Activated CD4-positive, alpha-beta memory T cell treated with anti-CD3 and anti-CD28 coated beads for 36 hours (primary cell): Measurements from ENCODE around the gene CRYBG3. TPM values are rescaled to one million over a fixed set of nuclear protein-coding genes. Genes with fewer than 3 reads are reported as not detected.
A peak's percentile ranks its signal among the peaks of the same experiment; 100 is the strongest.

Source experiments
- CTCF ChIA-PET: fragments of 350-600 bp; sonication (Branson Sonifier 250); formaldehyde crosslinking; loops from one replicate; lab custom pipeline; 2021; ENCODE audit warnings: antibody characterized with exemption, inconsistent platforms; lab: Charles Lee
- POLR2A ChIA-PET: fragments of 350-600 bp; sonication (Branson Sonifier 250); formaldehyde crosslinking; loops from one replicate; lab custom pipeline; 2021; ENCODE audit warnings: antibody characterized with exemption; lab: Charles Lee
- DNase-seq: peaks from one replicate; pipeline ENCODE4 v3.0.0-alpha.2; 2020
- H3K27ac Mint-ChIP-seq: one replicate; pipeline ENCODE4 v1.8.0; 2021; ENCODE audit warnings: mixed read lengths
- H3K27me3 Mint-ChIP-seq: one replicate; pipeline ENCODE4 v1.8.0; 2021; ENCODE audit warnings: mixed read lengths
- H3K36me3 Mint-ChIP-seq: one replicate; pipeline ENCODE4 v1.8.0; 2021; ENCODE audit warnings: mixed read lengths
- H3K4me1 Mint-ChIP-seq: one replicate; pipeline ENCODE4 v1.8.0; 2021; ENCODE audit warnings: low read depth, mixed read lengths
- H3K4me3 Mint-ChIP-seq: one replicate; pipeline ENCODE4 v1.8.0; 2021; ENCODE audit warnings: mild to moderate bottlenecking, mixed read lengths
- H3K9me3 Mint-ChIP-seq: one replicate; pipeline ENCODE4 v1.8.0; 2021; ENCODE audit warnings: mixed read lengths
- intact Hi-C: fragments of 100-400 bp; cut with micrococcal nuclease; formaldehyde crosslinking; loops from one replicate; pipeline ENCODE4 v1.15.1; 2023
- total RNA-seq, 2 experiments: library from RNA; stranded (reverse); gene quantifications; one replicate each; pipeline ENCODE4 v1.2.3, GENCODE V29; 2021

CRYBG3 gene
- total RNA-seq, 2 experiments from 2014 or later, result 6.4 to 6.9 TPM

GRCh38 chr3:97969541-97969940 lies 147.7 kb downstream of the CRYBG3 start:
- Mint-ChIP-seq H3K9me3 (no peaks in the 10 kb centered on the region), H3K27ac (no peak overlapping the region)

DNA sequence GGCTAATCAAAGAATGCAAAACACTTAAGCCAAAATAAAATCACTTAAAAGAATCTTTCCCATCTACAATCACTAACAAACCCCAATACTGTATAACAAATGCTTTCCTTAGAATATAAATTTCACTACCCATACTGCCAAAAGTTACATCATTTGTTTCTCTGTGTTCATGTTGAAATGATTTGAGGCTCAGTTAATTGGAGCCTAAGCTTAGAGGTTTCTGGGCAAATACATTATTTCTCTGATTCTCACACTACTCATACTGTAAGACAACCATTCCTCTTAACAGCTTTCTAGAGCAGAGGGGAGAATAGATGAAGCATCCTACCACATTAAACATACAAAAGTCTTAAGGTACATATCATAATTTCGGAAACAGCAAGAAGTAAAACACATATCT lies 148.3 kb downstream of the CRYBG3 start:
- H3K9me3 Mint-ChIP-seq, result no peaks in the 10 kb centered on the region
- H3K27ac Mint-ChIP-seq, result no peak overlapping the region
- no peak for DNase-seq
- H3K4me3 Mint-ChIP-seq, result peak overlapping the region; percentile 93
- CTCF ChIA-PET, result interaction anchor here (4.8 kb wide), 1 partner anchor 53 kb away, joined by 53 read pairs; no protein-coding TSS in a partner anchor
- intact Hi-C loops, result loop anchor here (2.0 to 5.0 kb wide), 3 partner anchors 27 to 155 kb away; no protein-coding TSS in a partner anchor
- POLR2A ChIA-PET, result no interaction called here
- no peaks in the 10 kb centered on the region for H3K27me3 Mint-ChIP-seq
- H3K36me3 Mint-ChIP-seq, result peaks cover 21% of the 10 kb centered on the region
- peaks cover 59% of the 10 kb centered on the region for H3K4me1 Mint-ChIP-seq

More at GRCh38 chr3:97969541-97969940, 147.7 kb downstream of the CRYBG3 start:
- peaks cover 25% of the 10 kb centered on the region for H3K36me3 Mint-ChIP-seq
- no peaks in the 10 kb centered on the region for H3K27me3 Mint-ChIP-seq
- POLR2A ChIA-PET, result no interaction called here
- CTCF ChIA-PET, result interaction anchor here (4.8 kb wide), 1 partner anchor 54 kb away, joined by 53 read pairs; no protein-coding TSS in a partner anchor
- intact Hi-C loops, result no loop called here
- H3K4me3 Mint-ChIP-seq, result no peak overlapping the region
- DNase-seq, result no peak
- H3K4me1 Mint-ChIP-seq, result peaks cover 62% of the 10 kb centered on the region

DNA sequence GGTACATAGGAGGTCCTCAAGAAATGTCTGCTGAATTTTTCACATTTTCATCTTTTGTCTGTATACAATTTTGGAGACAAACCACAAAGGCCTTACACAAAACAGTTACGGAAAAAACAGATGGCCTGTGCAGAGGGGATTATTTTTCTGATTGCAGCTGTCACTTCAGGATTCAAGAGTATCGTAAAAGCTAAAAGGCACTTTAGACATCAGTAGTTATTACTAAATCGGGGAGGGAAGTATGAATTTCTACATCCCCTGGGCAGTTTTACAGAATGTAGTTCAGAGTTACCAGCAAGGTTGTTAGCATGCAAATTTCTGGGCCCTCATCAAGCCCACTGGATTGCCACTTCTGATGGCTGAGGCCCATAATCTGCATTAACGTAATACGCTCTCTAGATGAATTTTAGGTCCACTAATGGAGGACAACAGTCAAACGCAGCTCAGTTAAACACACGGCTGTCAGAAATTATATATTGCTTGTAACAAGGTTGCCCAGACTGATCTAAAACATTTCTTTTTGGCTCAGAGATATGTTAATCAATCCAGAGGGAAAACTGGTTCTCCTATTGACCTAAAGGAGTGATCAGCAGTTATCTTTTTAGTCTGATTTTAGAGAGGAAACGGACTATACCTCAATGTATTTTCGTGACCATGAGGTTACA lies 149.3 kb downstream of the CRYBG3 start:
- Mint-ChIP-seq H3K4me3 (peak overlapping the region; percentile 93), H3K27ac (peak overlapping the region; percentile 94), H3K36me3 (peaks cover 15% of the 10 kb centered on the region), H3K4me1 (peaks cover 55% of the 10 kb centered on the region), H3K9me3 (no peaks in the 10 kb centered on the region), H3K27me3 (no peaks in the 10 kb centered on the region)
- intact Hi-C loops, result loop anchor here (1.0 to 5.0 kb wide), 6 partner anchors 15 to 930 kb away; partner anchors contain the start of gene DCBLD2
- DNase-seq, result no peak
- CTCF ChIA-PET, result interaction anchor here (0.6 to 4.8 kb wide), 8 partner anchors 28 to 251 kb away, joined by 3 to 53 read pairs (median 4); partner anchors contain the start of gene CRYBG3
- POLR2A ChIA-PET, result no interaction called here

DNA sequence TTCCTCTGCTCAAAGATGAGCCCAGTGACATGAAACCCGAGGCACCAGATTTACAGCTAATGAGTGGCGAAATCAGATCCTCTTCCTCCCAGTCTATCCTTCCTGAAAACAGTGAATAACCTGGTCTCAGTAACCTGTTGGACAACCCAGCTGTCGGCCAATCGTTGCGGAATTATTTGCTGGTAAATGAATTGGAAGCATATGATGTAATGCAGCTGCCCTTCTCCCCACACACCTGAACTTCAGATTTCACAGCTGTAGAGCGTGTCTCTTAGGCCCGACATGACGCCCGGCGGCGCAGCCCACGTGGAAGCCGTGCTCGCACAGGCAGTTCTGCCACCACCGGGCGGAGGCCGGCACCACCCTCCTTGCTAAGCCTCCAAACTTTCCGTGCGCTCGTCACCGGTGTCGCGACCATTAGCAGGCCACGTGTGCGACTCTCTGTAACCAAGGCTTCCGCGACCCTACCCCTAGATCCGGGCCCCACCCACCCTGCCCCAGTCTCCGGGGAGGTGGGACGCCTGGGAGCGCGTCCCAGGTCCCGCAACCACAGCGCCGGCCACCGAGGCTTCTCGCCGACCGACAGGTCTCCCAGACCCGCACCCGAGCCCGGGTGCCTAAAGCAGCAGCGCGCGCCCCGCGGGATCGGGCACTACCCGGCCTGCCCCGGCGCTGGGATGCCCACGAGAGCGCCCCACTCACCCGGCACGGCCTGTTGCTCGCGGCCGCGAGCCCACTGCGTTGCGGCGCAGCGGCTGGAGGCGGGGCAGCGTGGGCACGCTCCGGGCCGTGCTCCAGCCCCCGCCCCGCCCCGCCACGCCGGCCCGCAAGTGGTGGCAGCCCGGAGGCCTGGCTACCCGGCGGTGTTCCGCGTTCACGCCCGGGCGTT lies 150.1 kb downstream of the CRYBG3 start, which contains the start of gene RIOX2:
TSS of gene RIOX2 (minus strand) at position 753 of the 889 bp plus-strand sequence. CDS start 4,838 bp downstream, outside the sequence.
- POLR2A ChIA-PET, result interaction anchor here (0.6 kb wide), 1 partner anchor 150 kb away, joined by 4 read pairs; the partner anchor contains the start of gene CRYBG3
- H3K4me1 Mint-ChIP-seq, result peaks cover 52% of the 10 kb centered on the region

GRCh38 chr3:97972976-97973375 lies 151.2 kb downstream of the CRYBG3 start:
- Mint-ChIP-seq H3K4me1 (peaks cover 43% of the 10 kb centered on the region), H3K27ac (peak overlapping the region; percentile 44), H3K36me3 (peaks cover 3% of the 10 kb centered on the region), H3K9me3 (no peaks in the 10 kb centered on the region), H3K27me3 (no peaks in the 10 kb centered on the region), H3K4me3 (peak overlapping the region; percentile 56)
- intact Hi-C loops, result loop anchor here (1.0 to 5.0 kb wide), 3 partner anchors 61 to 180 kb away; no protein-coding TSS in a partner anchor
- DNase-seq, result no peak
- ChIA-PET CTCF (no interaction called here), POLR2A (no interaction called here)

More for the DNA sequence above, 150.1 kb downstream of the CRYBG3 start, which contains the start of gene RIOX2:
- Mint-ChIP-seq H3K9me3 (no peaks in the 10 kb centered on the region), H3K36me3 (peaks cover 8% of the 10 kb centered on the region), H3K27ac (peak within 1 kb of the TSS; percentile 94), H3K4me3 (peak within 1 kb of the TSS; percentile 93), H3K27me3 (no peaks in the 10 kb centered on the region)
- CTCF ChIA-PET, result interaction anchor here (0.6 to 4.8 kb wide), 8 partner anchors 29 to 252 kb away, joined by 3 to 53 read pairs (median 4); partner anchors contain the start of gene CRYBG3
- DNase-seq, result peak; percentile 86
- intact Hi-C loops, result loop anchor here (1.0 to 5.0 kb wide), 8 partner anchors 16 to 929 kb away; partner anchors contain the start of gene DCBLD2

DNA sequence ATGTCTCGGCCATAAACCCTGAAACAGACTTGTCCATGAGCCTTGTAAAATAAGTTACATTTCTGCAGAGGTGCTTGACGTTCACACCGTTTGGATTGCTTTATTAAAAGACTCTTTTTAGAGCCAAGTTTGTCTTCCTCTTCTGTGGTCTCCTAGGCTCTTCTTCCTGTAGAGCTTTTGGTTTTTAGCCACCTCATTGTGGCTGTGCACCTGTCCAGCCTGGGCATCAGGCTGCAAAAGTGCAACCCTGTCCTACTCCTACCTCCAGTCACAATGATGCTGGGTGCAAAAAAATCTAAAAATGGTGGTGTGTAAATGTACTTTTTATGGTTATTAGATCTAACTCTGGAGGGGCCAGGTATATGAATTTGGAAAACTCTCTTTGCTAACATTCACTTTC lies 153.2 kb downstream of the CRYBG3 start:
- ChIA-PET CTCF (interaction anchor here (0.6 kb wide), 1 partner anchor 161 kb away, joined by 3 read pairs; no protein-coding TSS in a partner anchor), POLR2A (no interaction called here)
- Mint-ChIP-seq H3K27me3 (no peaks in the 10 kb centered on the region), H3K36me3 (peaks cover 3% of the 10 kb centered on the region), H3K9me3 (no peaks in the 10 kb centered on the region), H3K4me3 (no peak overlapping the region), H3K27ac (no peak overlapping the region), H3K4me1 (peaks cover 23% of the 10 kb centered on the region)
- no peak for DNase-seq
- intact Hi-C loops, result loop anchor here (5.0 kb wide), 1 partner anchor 63 kb away; no protein-coding TSS in a partner anchor

DNA sequence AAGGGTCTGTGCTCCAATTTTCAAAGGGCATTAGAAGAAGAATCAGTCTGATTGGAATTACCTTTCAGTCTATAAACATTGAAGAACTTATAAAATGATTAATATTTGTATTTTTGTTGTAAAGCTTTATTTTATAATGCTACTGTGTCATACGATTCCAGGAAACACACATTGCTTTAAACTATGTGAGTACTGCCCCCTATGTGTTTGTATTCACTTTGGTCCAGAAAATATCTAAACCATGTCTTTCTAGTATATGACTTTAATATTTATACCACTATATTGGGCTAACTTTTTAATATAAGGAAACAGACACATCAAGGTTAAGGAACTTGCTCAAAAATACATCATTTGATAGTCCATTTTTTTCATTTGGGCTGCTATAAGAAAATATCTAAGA lies 153.7 kb downstream of the CRYBG3 start:
- CTCF ChIA-PET, result interaction anchor here (0.6 kb wide), 1 partner anchor 162 kb away, joined by 3 read pairs; no protein-coding TSS in a partner anchor
- DNase-seq, result no peak
- no peaks in the 10 kb centered on the region for H3K9me3 Mint-ChIP-seq
- no peak overlapping the region for H3K27ac Mint-ChIP-seq
- POLR2A ChIA-PET, result no interaction called here
- no peaks in the 10 kb centered on the region for H3K27me3 Mint-ChIP-seq
- H3K4me1 Mint-ChIP-seq, result peaks cover 18% of the 10 kb centered on the region
- peaks cover 3% of the 10 kb centered on the region for H3K36me3 Mint-ChIP-seq
- no peak overlapping the region for H3K4me3 Mint-ChIP-seq
- intact Hi-C loops, result no loop called here

DNA sequence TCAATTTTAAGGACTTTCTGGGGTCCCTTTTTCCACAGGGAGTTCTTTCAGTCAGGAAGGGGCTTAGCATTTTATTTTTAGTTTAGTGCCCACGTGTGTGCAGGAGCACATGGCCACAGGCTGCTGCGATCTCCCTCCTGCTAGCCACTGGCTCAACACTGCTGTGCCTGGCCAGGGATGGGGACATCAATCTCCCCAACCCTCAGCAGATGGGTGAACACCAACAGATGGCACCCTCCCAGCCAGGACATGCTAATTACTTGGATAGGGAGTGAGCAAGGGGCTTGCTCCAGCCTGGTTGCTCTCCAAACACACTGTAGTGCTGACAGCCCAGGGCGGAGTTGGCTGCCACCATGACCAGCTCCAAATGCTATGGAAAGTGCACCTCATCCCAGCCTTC lies 157.8 kb downstream of the CRYBG3 start:
- H3K9me3 Mint-ChIP-seq, result no peaks in the 10 kb centered on the region
- no peaks in the 10 kb centered on the region for H3K36me3 Mint-ChIP-seq
- ChIA-PET POLR2A (no interaction called here), CTCF (no interaction called here)
- no peaks in the 10 kb centered on the region for H3K27me3 Mint-ChIP-seq
- no peak for DNase-seq
- H3K4me3 Mint-ChIP-seq, result no peak overlapping the region
- intact Hi-C loops, result loop anchor here (5.0 kb wide), 1 partner anchor 578 kb away; no protein-coding TSS in a partner anchor
- peaks cover 18% of the 10 kb centered on the region for H3K4me1 Mint-ChIP-seq
- no peak overlapping the region for H3K27ac Mint-ChIP-seq

GRCh38 chr3:97981886-97982285 lies 160.1 kb downstream of the CRYBG3 start:
- peak; percentile 28 for DNase-seq
- CTCF ChIA-PET, result interaction anchor here (0.9 kb wide), 1 partner anchor 160 kb away, joined by 4 read pairs; the partner anchor contains the start of gene CRYBG3
- intact Hi-C loops, result loop anchor here (2.0 to 5.0 kb wide), 2 partner anchors 39 to 575 kb away; no protein-coding TSS in a partner anchor
- H3K36me3 Mint-ChIP-seq, result no peaks in the 10 kb centered on the region
- H3K4me3 Mint-ChIP-seq, result no peak overlapping the region
- H3K27me3 Mint-ChIP-seq, result no peaks in the 10 kb centered on the region
- POLR2A ChIA-PET, result no interaction called here
- peak overlapping the region; percentile 11 for H3K27ac Mint-ChIP-seq
- no peaks in the 10 kb centered on the region for H3K9me3 Mint-ChIP-seq
- H3K4me1 Mint-ChIP-seq, result peaks cover 18% of the 10 kb centered on the region

- Mint-ChIP-seq H3K36me3 (no peaks in the 10 kb centered on the region), H3K9me3 (no peaks in the 10 kb centered on the region), H3K27ac (no peak overlapping the region), H3K27me3 (no peaks in the 10 kb centered on the region), H3K4me1 (peaks cover 18% of the 10 kb centered on the region), H3K4me3 (no peak overlapping the region)
- CTCF ChIA-PET, result interaction anchor here (0.7 to 1.3 kb wide), 3 partner anchors 8 to 39 kb away, joined by 3 to 5 read pairs (median 4); no protein-coding TSS in a partner anchor
- intact Hi-C loops, result loop anchor here (2.0 to 5.0 kb wide), 2 partner anchors 41 to 573 kb away; no protein-coding TSS in a partner anchor
- POLR2A ChIA-PET, result no interaction called here
- DNase-seq, result no peak
Measured at GRCh38 chr3:97983933-97984491, 162.2 kb downstream of the CRYBG3 start.

DNA sequence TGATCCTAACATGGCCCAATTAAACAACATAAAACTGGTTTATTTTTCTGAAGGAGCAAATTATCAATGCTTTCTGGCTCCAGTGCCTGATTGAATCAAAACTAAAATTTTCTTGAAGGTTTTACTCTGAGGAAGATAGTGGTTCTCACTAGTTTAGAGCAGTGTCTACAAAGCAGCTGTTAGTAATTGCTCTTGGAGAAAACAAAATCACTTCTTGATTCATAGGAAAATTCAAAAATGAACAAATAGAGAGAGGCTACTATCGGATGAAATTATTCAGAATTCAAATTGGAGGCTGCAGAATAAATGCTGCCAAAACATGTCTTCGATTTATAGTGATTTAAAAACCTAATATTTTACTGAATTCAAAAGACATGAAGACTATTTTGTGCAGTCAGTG lies 165.5 kb downstream of the CRYBG3 start:
- intact Hi-C loops, result no loop called here
- no peak for DNase-seq
- H3K27me3 Mint-ChIP-seq, result no peaks in the 10 kb centered on the region
- H3K4me3 Mint-ChIP-seq, result no peak overlapping the region
- H3K27ac Mint-ChIP-seq, result no peak overlapping the region
- H3K4me1 Mint-ChIP-seq, result peaks cover 25% of the 10 kb centered on the region
- H3K36me3 Mint-ChIP-seq, result no peaks in the 10 kb centered on the region
- ChIA-PET CTCF (no interaction called here), POLR2A (no interaction called here)
- no peaks in the 10 kb centered on the region for H3K9me3 Mint-ChIP-seq
